ENCODE results near the gene C10orf90. TPM values are rescaled to one million over a fixed set of nuclear protein-coding genes. Genes with fewer than 3 reads are reported as not detected.

Gene C10orf90
- total and polyA plus RNA-seq, 2 of the 8 experiments (the other 6 are each of a cell fraction or from before 2014, with no cell fraction given): 0.21 TPM; not detected in 1

GRCh38 chr10:126454045-126454751 lies 216.3 kb downstream of the C10orf90 start:
- no peak overlapping the region for H2BK120ac ChIP-seq (replicated peaks; ENCODE audit: low read depth, low read length)
- DNase-seq (ENCODE audit: low read depth in 1 of 2, low spot score in 2 of 2) (no peak), FAIRE-seq (no peak)
- no peak overlapping the region for H3K4ac ChIP-seq (replicated peaks; ENCODE audit: insufficient read length, low read depth, low read length)
- no peaks in the 10 kb centered on the region for H3K27me3 ChIP-seq (replicated peaks in 1 of 4; ENCODE audit: control insufficient read depth in 3 of 4, extremely low read depth in 1 of 4, insufficient read depth in 3 of 4, low read length in 3 of 4)
- no peaks in the 10 kb centered on the region for H3K79me1 ChIP-seq (ENCODE audit: low read depth, low read length)
- H3K56ac ChIP-seq (replicated peaks; ENCODE audit: insufficient read length, low read depth, low read length): no peak overlapping the region
- no peak overlapping the region for H4K91ac ChIP-seq (replicated peaks; ENCODE audit: insufficient read length, low read length)
- H3K79me2 ChIP-seq (ENCODE audit: control insufficient read depth in 1 of 2, insufficient read depth in 2 of 2, low read length in 2 of 2): no peaks in the 10 kb centered on the region
- CTCF ChIA-PET (ENCODE audit: partially characterized antibody): interaction anchor here (0.7 to 1.4 kb wide), 3 partner anchors 41 to 68 kb away, joined by 3 to 4 read pairs (median 3); no protein-coding TSS in a partner anchor
- no peak overlapping the region for H2BK5ac ChIP-seq (ENCODE audit: low read depth, low read length)
- H3K23ac ChIP-seq (ENCODE audit: insufficient read length): no peak overlapping the region
- no peak overlapping the region for H3K4me2 ChIP-seq (ENCODE audit: insufficient read depth in 1 of 2, low read depth in 2 of 2, low read length in 2 of 2)
- no peak for TF ChIP-seq BACH1 (IDR thresholded peaks at IDR 0.05; ENCODE audit: low read length)
- no peak for TF ChIP-seq RNF2 (IDR thresholded peaks at IDR 0.05; ENCODE audit: borderline replicate concordance, low read depth, low read length, missing control alignments, poor library complexity, severe bottlenecking)
- TF ChIP-seq SIX5 (IDR thresholded peaks at IDR 0.05; ENCODE audit: low read depth, low read length): no peak
- TF ChIP-seq SRF (IDR thresholded peaks at IDR 0.05; ENCODE audit: low read depth, low read length): no peak
- no peak for TF ChIP-seq POU5F1 (IDR thresholded peaks at IDR 0.05; ENCODE audit: low read depth, low read length)
- no peak overlapping the region for H2AK5ac ChIP-seq (ENCODE audit: low read depth, low read length)
- H4K8ac ChIP-seq (ENCODE audit: extremely low read depth, insufficient read depth, low read length): no peak overlapping the region
- H2BK15ac ChIP-seq (ENCODE audit: low read length): no peak overlapping the region
- no peak overlapping the region for H3K9ac ChIP-seq (replicated peaks in 1 of 4; ENCODE audit: extremely low read depth in 1 of 4, low read depth in 3 of 4, low read length in 3 of 4)
- no peak overlapping the region for H3K14ac ChIP-seq (ENCODE audit: insufficient read length)
- no peak overlapping the region for H4K5ac ChIP-seq (ENCODE audit: insufficient read length, low read depth, low read length)
- H3K9me3 ChIP-seq (ENCODE audit: insufficient read depth in 2 of 2, low read depth in 1 of 2, low read length in 1 of 2): no peaks in the 10 kb centered on the region
- no peak overlapping the region for H2BK20ac ChIP-seq (ENCODE audit: low read length)
- H3K4me3 ChIP-seq (ENCODE audit: extremely low read depth in 1 of 4, insufficient read depth in 2 of 4, low read depth in 3 of 4, low read length in 4 of 4): no peak overlapping the region
- POLR2A ChIA-PET (ENCODE audit: partially characterized antibody): no interaction called here
- H2AFZ ChIP-seq (ENCODE audit: low read length): no peak overlapping the region
- H3K36me3 ChIP-seq (ENCODE audit: control insufficient read depth in 2 of 4, insufficient read depth in 4 of 4, low read length in 3 of 4): no peaks in the 10 kb centered on the region
- no peak overlapping the region for H2BK12ac ChIP-seq (ENCODE audit: low read depth, low read length)
- H3K4me1 ChIP-seq (replicated peaks in 1 of 4; ENCODE audit: control insufficient read depth in 3 of 4, insufficient read depth in 4 of 4, low read length in 3 of 4): no peaks in the 10 kb centered on the region
- no peaks in the 10 kb centered on the region for H3K23me2 ChIP-seq (ENCODE audit: low read depth, low read length)
- 89% methylated on average over 4 of the region's 4 CpGs; no CpG with 5 or more reads in 1 of the 2 experiments for WGBS, 2 experiments (ENCODE audit: extremely low coverage in 1 of 2, insufficient coverage in 1 of 2, insufficient read length in 1 of 2, insufficient replicate concordance in 2 of 2, low coverage in 1 of 2, low lambda C conversion rate in 2 of 2, missing lambda C conversion rate in 1 of 2)
- no peak overlapping the region for H3K27ac ChIP-seq (ENCODE audit: low read depth, low read length)
- no peak overlapping the region for H3K18ac ChIP-seq (ENCODE audit: extremely low read depth, low read length)
- no peaks in the 10 kb centered on the region for H4K20me1 ChIP-seq (replicated peaks in 1 of 2; ENCODE audit: control insufficient read depth in 1 of 2, insufficient read depth in 2 of 2, low read length in 2 of 2)

All from H1 (cell line).